ENCODE data around the gene SYT1.
A peak's percentile ranks its signal among the peaks of the same experiment; 100 is the strongest.

Gene SYT1

DNA sequence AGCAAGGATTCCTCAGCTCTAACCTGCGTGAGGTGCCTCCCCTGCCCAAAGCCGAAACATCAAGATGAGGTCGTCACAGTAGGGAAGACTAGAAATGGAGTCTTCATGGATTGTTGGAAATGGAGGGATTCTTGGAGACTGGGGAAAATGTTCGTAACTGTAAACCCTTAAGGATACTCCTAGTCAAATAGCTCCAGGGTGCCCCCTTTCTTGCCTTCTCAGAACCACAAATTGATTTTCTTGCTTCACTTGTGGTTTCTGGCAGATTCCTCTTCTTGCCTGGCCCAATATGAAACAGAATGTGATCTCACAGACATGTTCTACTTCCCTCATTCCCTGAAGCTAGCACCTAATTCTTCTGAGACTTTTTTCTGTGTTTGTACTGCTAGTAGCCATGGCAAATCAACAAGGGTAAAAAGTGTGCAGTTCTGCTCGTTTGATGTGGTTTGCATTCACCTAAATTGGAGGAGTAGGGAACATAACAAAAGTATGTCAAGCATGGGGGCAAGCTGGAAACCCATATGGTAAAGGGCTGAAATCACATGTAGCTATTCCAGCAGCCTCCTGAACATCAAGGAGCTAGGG, 494.2 kb downstream of the SYT1 start:
- DNase-seq (ENCODE audit: extremely low spot score) = no peak
- ChIA-PET CTCF (interaction anchor here (0.5 kb wide), 1 partner anchor 20 kb away, joined by 3 read pairs; no protein-coding TSS in a partner anchor), POLR2A (no interaction called here)
- no peak for TF ChIP-seq FOXA1 (IDR thresholded peaks at IDR 0.05)
- no peak for TF ChIP-seq CTBP1 (IDR thresholded peaks at IDR 0.05; ENCODE audit: borderline replicate concordance)
- no peak for TF ChIP-seq NFRKB (IDR thresholded peaks at IDR 0.05)
- TF ChIP-seq ELF4 (IDR thresholded peaks at IDR 0.05) = no peak

DNA sequence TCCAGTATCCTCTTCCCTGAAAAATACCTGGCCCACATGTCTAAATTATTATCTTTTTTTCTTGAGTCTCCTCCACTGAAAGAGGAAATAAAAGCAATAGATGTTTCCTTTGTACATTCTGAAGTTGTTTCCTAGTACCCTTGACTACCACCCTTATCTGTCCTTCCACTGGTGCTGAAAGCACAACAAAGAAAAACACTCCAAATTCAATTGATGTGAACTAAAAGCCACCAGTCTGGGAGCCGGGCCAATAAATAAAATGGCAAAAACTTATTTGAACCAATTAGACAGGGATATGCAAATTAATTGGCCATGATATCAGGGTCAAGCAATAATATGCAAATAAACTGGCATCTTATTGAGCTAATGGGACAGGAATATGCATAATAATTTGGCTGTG, 495.7 kb downstream of the SYT1 start:
- TF ChIP-seq FOXM1 (IDR thresholded peaks at IDR 0.05; ENCODE audit: borderline replicate concordance) (no peak), CTBP1 (IDR thresholded peaks at IDR 0.05; ENCODE audit: borderline replicate concordance) (no peak), SUZ12 (IDR thresholded peaks at IDR 0.05) (no peak), L3MBTL2 (conservative IDR thresholded peaks at IDR 0.05) (no peak), FOXA1 (IDR thresholded peaks at IDR 0.05) (no peak), FOXK2 (IDR thresholded peaks at IDR 0.05) (no peak), NFRKB (IDR thresholded peaks at IDR 0.05) (no peak), TARDBP (IDR thresholded peaks at IDR 0.05) (no peak), SP1 (IDR thresholded peaks at IDR 0.05) (no peak), BHLHE40 (IDR thresholded peaks at IDR 0.05; ENCODE audit: borderline replicate concordance) (no peak), ARNT (IDR thresholded peaks at IDR 0.05) (no peak)
- TF ChIP-seq, protein P1, sequence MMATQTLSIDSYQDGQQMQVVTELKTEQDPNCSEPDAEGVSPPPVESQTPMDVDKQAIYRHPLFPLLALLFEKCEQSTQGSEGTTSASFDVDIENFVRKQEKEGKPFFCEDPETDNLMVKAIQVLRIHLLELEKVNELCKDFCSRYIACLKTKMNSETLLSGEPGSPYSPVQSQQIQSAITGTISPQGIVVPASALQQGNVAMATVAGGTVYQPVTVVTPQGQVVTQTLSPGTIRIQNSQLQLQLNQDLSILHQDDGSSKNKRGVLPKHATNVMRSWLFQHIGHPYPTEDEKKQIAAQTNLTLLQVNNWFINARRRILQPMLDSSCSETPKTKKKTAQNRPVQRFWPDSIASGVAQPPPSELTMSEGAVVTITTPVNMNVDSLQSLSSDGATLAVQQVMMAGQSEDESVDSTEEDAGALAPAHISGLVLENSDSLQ (IDR thresholded peaks at IDR 0.05) = no peak
- no peak for DNase-seq (ENCODE audit: extremely low spot score)
- ChIA-PET CTCF (no interaction called here), POLR2A (no interaction called here)

DNA sequence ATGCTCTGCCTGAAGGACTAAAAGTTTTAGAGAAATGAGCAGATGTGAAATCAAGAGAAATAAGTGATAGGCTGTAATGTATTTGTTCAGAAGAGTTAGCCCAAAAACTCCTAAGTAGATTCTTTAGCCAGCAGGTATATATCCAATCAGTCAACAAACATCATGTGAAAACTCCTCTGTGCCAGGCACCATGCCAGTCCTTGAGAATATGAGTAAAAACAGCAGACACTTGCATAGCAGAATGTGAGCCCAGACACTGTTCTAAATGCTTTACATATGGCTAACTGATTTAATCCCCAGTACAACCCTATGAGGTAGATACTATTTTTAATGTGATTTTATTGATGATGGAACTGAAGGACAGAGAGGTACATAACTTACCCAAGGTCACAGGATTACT, 496.4 kb downstream of the SYT1 start:
- DNase-seq (ENCODE audit: extremely low spot score) = no peak
- POLR2A ChIA-PET = no interaction called here
- TF ChIP-seq ZNF384 (IDR thresholded peaks at IDR 0.05) = no peak
- TF ChIP-seq, protein P1 (IDR thresholded peaks at IDR 0.05) = no peak
- no peak for TF ChIP-seq FOXM1 (IDR thresholded peaks at IDR 0.05; ENCODE audit: borderline replicate concordance)
- no peak for TF ChIP-seq ELF4 (IDR thresholded peaks at IDR 0.05)
- no peak for TF ChIP-seq L3MBTL2 (conservative IDR thresholded peaks at IDR 0.05)
- no peak for TF ChIP-seq HDGF (IDR thresholded peaks at IDR 0.05; ENCODE audit: borderline replicate concordance)
- TF ChIP-seq FOXA1 (IDR thresholded peaks at IDR 0.05) = no peak
- no peak for TF ChIP-seq ARNT (IDR thresholded peaks at IDR 0.05)
- TF ChIP-seq BHLHE40 (IDR thresholded peaks at IDR 0.05; ENCODE audit: borderline replicate concordance) = no peak
- TF ChIP-seq TARDBP (IDR thresholded peaks at IDR 0.05) = no peak
- TF ChIP-seq NFRKB (IDR thresholded peaks at IDR 0.05) = no peak
- no peak for TF ChIP-seq SUZ12 (IDR thresholded peaks at IDR 0.05)
- TF ChIP-seq SP1 (IDR thresholded peaks at IDR 0.05) = no peak
- no peak for TF ChIP-seq CTBP1 (IDR thresholded peaks at IDR 0.05; ENCODE audit: borderline replicate concordance)
- TF ChIP-seq LEF1 (IDR thresholded peaks at IDR 0.05; ENCODE audit: borderline replicate concordance) = no peak
- TF ChIP-seq FOXK2 (IDR thresholded peaks at IDR 0.05) = no peak
- CTCF ChIA-PET = interaction anchor here (0.8 kb wide), 1 partner anchor 16 kb away, joined by 3 read pairs; no protein-coding TSS in a partner anchor

DNA sequence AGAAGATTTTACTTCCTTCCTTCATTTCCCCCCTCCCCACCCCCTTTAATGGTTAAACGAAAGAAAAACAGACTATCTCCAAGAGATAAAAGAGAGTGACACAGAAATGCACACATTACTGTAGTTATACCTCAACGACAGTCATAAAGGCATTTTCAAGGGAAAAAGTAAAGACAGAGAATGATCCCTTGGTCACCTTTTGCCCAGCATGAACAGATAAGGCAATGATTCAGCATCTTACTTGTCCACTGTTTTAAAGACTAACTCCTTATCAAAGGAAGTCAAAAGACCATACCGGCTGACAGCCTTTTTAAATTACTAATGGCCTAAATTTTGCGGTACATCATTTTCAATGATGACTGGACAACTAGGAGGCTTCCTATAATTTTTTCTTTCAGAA, 499.6 kb downstream of the SYT1 start:
- no peak for DNase-seq (ENCODE audit: extremely low spot score)
- CTCF ChIA-PET = no interaction called here
- POLR2A ChIA-PET = no interaction called here
- no peak for TF ChIP-seq SUZ12 (IDR thresholded peaks at IDR 0.05)
- no peak for TF ChIP-seq FOXA1 (IDR thresholded peaks at IDR 0.05)
- TF ChIP-seq CTBP1 (IDR thresholded peaks at IDR 0.05; ENCODE audit: borderline replicate concordance) = no peak
- no peak for TF ChIP-seq L3MBTL2 (conservative IDR thresholded peaks at IDR 0.05)
- TF ChIP-seq, protein P1 (IDR thresholded peaks at IDR 0.05) = no peak
- no peak for TF ChIP-seq SP1 (IDR thresholded peaks at IDR 0.05)
- no peak for TF ChIP-seq ELF4 (IDR thresholded peaks at IDR 0.05)
- TF ChIP-seq LEF1 (IDR thresholded peaks at IDR 0.05; ENCODE audit: borderline replicate concordance) = no peak
- TF ChIP-seq BHLHE40 (IDR thresholded peaks at IDR 0.05; ENCODE audit: borderline replicate concordance) = no peak
- no peak for TF ChIP-seq ARNT (IDR thresholded peaks at IDR 0.05)
- TF ChIP-seq NFRKB (IDR thresholded peaks at IDR 0.05) = no peak
- TF ChIP-seq TARDBP (IDR thresholded peaks at IDR 0.05) = no peak
- no peak for TF ChIP-seq HDGF (IDR thresholded peaks at IDR 0.05; ENCODE audit: borderline replicate concordance)
- no peak for TF ChIP-seq FOXK2 (IDR thresholded peaks at IDR 0.05)
- no peak for TF ChIP-seq FOXM1 (IDR thresholded peaks at IDR 0.05; ENCODE audit: borderline replicate concordance)
- TF ChIP-seq ZNF384 (IDR thresholded peaks at IDR 0.05) = no peak

DNA sequence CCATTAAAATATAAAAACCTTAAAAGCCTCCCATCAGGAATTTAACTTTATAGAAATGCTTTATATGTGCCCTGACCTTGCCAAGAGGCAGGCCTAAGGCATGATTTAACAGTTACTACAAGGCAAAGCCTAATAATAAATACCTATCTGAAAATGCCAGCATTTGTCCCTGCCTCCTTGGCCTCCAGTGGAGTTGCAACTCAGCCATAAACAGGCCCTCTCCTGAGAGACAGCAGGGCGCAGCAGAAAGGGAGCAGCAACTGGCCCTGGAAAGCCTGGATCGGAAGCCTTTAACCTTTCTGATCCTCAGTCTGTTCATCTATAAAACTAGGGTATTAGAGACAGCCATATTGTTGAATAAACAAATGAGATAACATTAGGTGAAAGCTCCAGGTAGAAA, 501.8 kb downstream of the SYT1 start:
- CTCF ChIA-PET = no interaction called here
- TF ChIP-seq NFRKB (IDR thresholded peaks at IDR 0.05) = no peak
- TF ChIP-seq LEF1 (IDR thresholded peaks at IDR 0.05; ENCODE audit: borderline replicate concordance) = no peak
- TF ChIP-seq FOXM1 (IDR thresholded peaks at IDR 0.05; ENCODE audit: borderline replicate concordance) = no peak
- no peak for TF ChIP-seq SP1 (IDR thresholded peaks at IDR 0.05)
- no peak for TF ChIP-seq FOXK2 (IDR thresholded peaks at IDR 0.05)
- no peak for TF ChIP-seq CTBP1 (IDR thresholded peaks at IDR 0.05; ENCODE audit: borderline replicate concordance)
- TF ChIP-seq TARDBP (IDR thresholded peaks at IDR 0.05) = no peak
- TF ChIP-seq FOXA1 (IDR thresholded peaks at IDR 0.05) = no peak
- TF ChIP-seq SUZ12 (IDR thresholded peaks at IDR 0.05) = no peak
- TF ChIP-seq ZNF384 (IDR thresholded peaks at IDR 0.05) = no peak
- TF ChIP-seq ELF4 (IDR thresholded peaks at IDR 0.05) = no peak
- no peak for TF ChIP-seq ARNT (IDR thresholded peaks at IDR 0.05)
- no peak for TF ChIP-seq BHLHE40 (IDR thresholded peaks at IDR 0.05; ENCODE audit: borderline replicate concordance)
- no peak for TF ChIP-seq L3MBTL2 (conservative IDR thresholded peaks at IDR 0.05)
- no peak for TF ChIP-seq HDGF (IDR thresholded peaks at IDR 0.05; ENCODE audit: borderline replicate concordance)
- peak; percentile 16 for DNase-seq (ENCODE audit: extremely low spot score)
- POLR2A ChIA-PET = no interaction called here

DNA sequence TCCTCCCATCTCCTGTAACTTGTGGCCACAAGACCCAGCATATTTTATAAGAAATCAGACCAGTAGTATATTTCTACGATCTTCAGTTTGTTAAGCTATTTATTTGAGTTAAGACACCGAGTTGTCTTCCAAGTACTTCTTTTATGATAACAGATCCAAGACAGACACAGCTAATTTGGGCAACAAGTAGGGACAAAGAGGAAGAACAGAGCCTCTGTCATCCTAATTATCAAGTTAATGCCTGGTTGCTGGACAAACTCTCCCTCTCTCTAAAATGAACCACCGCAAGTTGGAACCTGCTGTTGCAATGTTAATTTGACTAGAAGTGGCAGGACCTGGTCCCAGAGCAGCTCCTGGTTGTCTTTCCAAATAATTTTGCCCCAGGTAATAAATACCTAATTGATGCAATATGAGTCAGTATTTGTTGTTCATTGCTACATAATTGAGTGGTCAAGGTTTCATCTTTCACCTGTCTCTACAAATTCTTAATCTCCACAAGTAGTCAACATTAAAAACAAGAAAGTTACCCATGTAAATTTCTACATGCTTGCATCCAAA, 502.5 kb downstream of the SYT1 start:
- CTCF ChIA-PET = interaction anchor here (0.5 kb wide), 1 partner anchor 22 kb away, joined by 3 read pairs; no protein-coding TSS in a partner anchor
- POLR2A ChIA-PET = no interaction called here
- DNase-seq (ENCODE audit: extremely low spot score) = no peak

More for the DNA sequence above, 502.5 kb downstream of the SYT1 start:
- no peak for TF ChIP-seq FOXK2 (IDR thresholded peaks at IDR 0.05)
- TF ChIP-seq ZNF384 (IDR thresholded peaks at IDR 0.05) = no peak
- TF ChIP-seq ARNT (IDR thresholded peaks at IDR 0.05) = no peak
- no peak for TF ChIP-seq SP1 (IDR thresholded peaks at IDR 0.05)
- TF ChIP-seq NFRKB (IDR thresholded peaks at IDR 0.05) = no peak
- TF ChIP-seq HDGF (IDR thresholded peaks at IDR 0.05; ENCODE audit: borderline replicate concordance) = no peak
- TF ChIP-seq LEF1 (IDR thresholded peaks at IDR 0.05; ENCODE audit: borderline replicate concordance) = no peak
- TF ChIP-seq, protein P1 (IDR thresholded peaks at IDR 0.05) = no peak
